K562 (cell line): Measurements from ENCODE around the gene PHYHD1. TPM values are rescaled to one million over a fixed set of nuclear protein-coding genes. Genes with fewer than 3 reads are reported as not detected.
A peak's percentile ranks its signal among the peaks of the same experiment; 100 is the strongest.

ENCODE experiments used
- ATAC-seq: fragments of 200-7000 bp; cut with Tn5 transposase; 3 replicates; pipeline ENCODE4 v1.9.1; 2020; ENCODE audit warnings: moderate library complexity
- BruUV-seq: library from RNA; stranded (reverse); fragments of 400-500 nt; replicated peaks from 2 replicates; lab custom pipeline; 2021; lab: Mats Ljungman, UMichigan
- CTCF ChIA-PET: fragments of 300-600 bp; formaldehyde crosslinking; extraction: SDS; loops from one replicate; lab custom pipeline; 2021; ENCODE audit warnings: low intra/inter-chr PET ratio; lab: Yijun Ruan, JAX
- POLR2A ChIA-PET: fragments of 300-600, 350-650 bp; sonication (Branson Sonifier 250); formaldehyde crosslinking; extraction: SDS; loops from one replicate; lab custom pipeline; 2021; ENCODE audit warnings: antibody characterized with exemption, inconsistent platforms; lab: Yijun Ruan, JAX
- DNase-seq, 4 experiments: peaks; one replicate each; pipeline versions ENCODE4 v3.0.0 to v3.0.0-alpha.2; 2011 to 2018; ENCODE audit warnings: low spot score in 3 of 4, mixed read lengths in 3 of 4; ENCODE audit errors: extremely low read depth in 1 of 4
- FAIRE-seq: peaks from 2 replicates; lab custom pipeline; 2011; peaks lifted over from hg19 to GRCh38; lab: Jason Lieb, UNC
- H2AFZ ChIP-seq: 2 replicates; pipeline ENCODE4 v1.6.0; 2011; ENCODE audit warnings: low read depth, low read length, control low read depth, inconsistent platforms
- H3K27ac ChIP-seq: fragments of 200-600 bp; 3 replicates; pipeline ENCODE4 v1.8.0; 2011; ENCODE audit warnings: low read depth, mild to moderate bottlenecking, control low read depth, inconsistent platforms, low read length, moderate library complexity, mixed read lengths; ENCODE audit errors: extremely low read depth
- H3K27me3 ChIP-seq, 2 experiments: fragments of 300-600 bp in 1 of 2; 2 replicates in 1 of 2; 3 replicates in 1 of 2; pipeline versions ENCODE4 v1.6.0 to v1.8.0; 2011; ENCODE audit warnings: inconsistent platforms in 2 of 2, low read length in 2 of 2, mild to moderate bottlenecking in 1 of 2, mixed read lengths in 1 of 2, moderate library complexity in 1 of 2; ENCODE audit not compliant: control insufficient read depth in 2 of 2, insufficient read depth in 2 of 2
- H3K36me3 ChIP-seq: fragments of 300-600 bp; 3 replicates; pipeline ENCODE4 v1.8.0; 2011; ENCODE audit warnings: mild to moderate bottlenecking, low read length, inconsistent platforms; ENCODE audit not compliant: control insufficient read depth, insufficient read depth
- H3K4me1 ChIP-seq, 2 experiments: fragments of 200-600 bp in 1 of 2; replicated peaks in 1 of 2; 2 replicates in 1 of 2; 3 replicates in 1 of 2; pipeline versions ENCODE4 v1.5.1 to v1.8.0; 2011; ENCODE audit warnings: inconsistent platforms in 2 of 2, low read length in 2 of 2, mild to moderate bottlenecking in 1 of 2, mixed read lengths in 1 of 2, moderate library complexity in 1 of 2; ENCODE audit not compliant: control insufficient read depth in 2 of 2, insufficient read depth in 2 of 2
- H3K4me2 ChIP-seq: 2 replicates; pipeline ENCODE4 v1.6.1; 2011; ENCODE audit warnings: low read length, control low read depth, inconsistent platforms, mixed read lengths; ENCODE audit not compliant: insufficient read depth
- H3K4me3 ChIP-seq: fragments of 200-600 bp; sonication (generic), shearing (Covaris generic); 2 replicates; pipeline ENCODE4 v1.5.1; 2016; ENCODE audit warnings: control low read depth, inconsistent platforms
- H3K79me2 ChIP-seq: fragments of 200-600 bp; 3 replicates; pipeline ENCODE4 v1.8.0; 2011; ENCODE audit warnings: low read length, inconsistent platforms; ENCODE audit not compliant: control insufficient read depth, insufficient read depth
- H3K9ac ChIP-seq, 2 experiments: 2 replicates each; pipeline versions ENCODE4 v1.6.0 to v1.6.1; 2011; ENCODE audit warnings: low read depth in 2 of 2, low read length in 2 of 2, control low read depth in 1 of 2, inconsistent platforms in 1 of 2, mild to moderate bottlenecking in 1 of 2, mixed read lengths in 1 of 2; ENCODE audit not compliant: insufficient read depth in 1 of 2
- H3K9me1 ChIP-seq: one replicate; pipeline ENCODE4 v1.6.0; 2011; ENCODE audit warnings: inconsistent platforms, mild to moderate bottlenecking, low read length, moderate library complexity; ENCODE audit not compliant: control insufficient read depth, insufficient read depth
- H3K9me3 ChIP-seq: replicated peaks from 2 replicates; pipeline ENCODE4 v1.5.1; 2011; ENCODE audit warnings: low read depth, low read length, inconsistent platforms; ENCODE audit not compliant: control insufficient read depth, insufficient read depth
- H4K20me1 ChIP-seq: replicated peaks from 2 replicates; pipeline ENCODE4 v1.6.1; 2011; ENCODE audit warnings: low read length, inconsistent platforms, mixed read lengths; ENCODE audit not compliant: control insufficient read depth, insufficient read depth
- ARID1B ChIP-seq: fragments of 450-650 bp; IDR thresholded peaks from 2 replicates; pipeline ENCODE4 v1.6.1; 2016; ENCODE audit warnings: antibody characterized with exemption, mild to moderate bottlenecking, inconsistent platforms
- CHAMP1 ChIP-seq: fragments of 450-650 bp; IDR thresholded peaks from 2 replicates; pipeline ENCODE4 v1.6.1; 2016; ENCODE audit warnings: mild to moderate bottlenecking
- HBP1 ChIP-seq: fragments of 450-650 bp; formaldehyde crosslinking; IDR thresholded peaks from 2 replicates; pipeline ENCODE4 v1.4.0; 2022; ENCODE audit warnings: missing genetic modification characterization
- HINFP ChIP-seq: fragments of 450-650 bp; conservative IDR thresholded peaks from 2 replicates; pipeline ENCODE4 v1.6.1; 2016; ENCODE audit warnings: missing genetic modification characterization, low read depth, mild to moderate bottlenecking, control low read depth, missing compliant biosample characterization
- LARP7 ChIP-seq: fragments of 450-650 bp; IDR thresholded peaks from 2 replicates; pipeline ENCODE4 v1.6.1; 2016
- U2AF1 ChIP-seq: fragments of 200-400 bp; formaldehyde crosslinking; optimal IDR thresholded peaks from 2 replicates; pipeline ENCODE3; 2017; ENCODE audit warnings: mild to moderate bottlenecking, low read depth, low read length, moderate library complexity
- ZNF444 ChIP-seq: fragments of 250-450 bp; sonication (Bioruptor Pico); IDR thresholded peaks from 2 replicates; pipeline ENCODE4 v1.4.0; 2020; ENCODE audit warnings: mild to moderate bottlenecking, moderate library complexity
- ZNF561 ChIP-seq: fragments of 450-650 bp; formaldehyde crosslinking; conservative IDR thresholded peaks from 2 replicates; pipeline ENCODE4 v1.4.0; 2020; ENCODE audit warnings: mild to moderate bottlenecking, moderate library complexity
- ZNF696 ChIP-seq: fragments of 250-450 bp; sonication (Bioruptor Pico); conservative IDR thresholded peaks from 2 replicates; pipeline ENCODE4 v1.4.0; 2020; ENCODE audit warnings: mild to moderate bottlenecking, moderate library complexity
- WGBS: fragments of 100-300 bp; shearing (Covaris generic); methylation state at CpG from one replicate; pipeline ENCODE4 v1.1.6; 2016; ENCODE audit warnings: low coverage, mixed read lengths; ENCODE audit not compliant: insufficient coverage; ENCODE audit errors: missing lambda C conversion rate; 5-methylcytosine and 5-hydroxymethylcytosine counted together
- in situ Hi-C: fragments of 300-500 bp; cut with MboI; formaldehyde crosslinking; loops from 4 replicates; pipeline ENCODE4 v1.15.0; 2018; ENCODE audit warnings: inconsistent platforms, mixed read lengths
- intact Hi-C: fragments of 100-400 bp; cut with micrococcal nuclease; formaldehyde crosslinking; loops from 2 replicates; pipeline ENCODE4 v1.14.2; 2022
- polyA plus RNA-seq, 8 experiments: library from polyadenylated mRNA; depleted of rRNA in 4 of 8; stranded (reverse) in 5 of 8; unstranded in 3 of 8; fragments of >200 nt; fragmentation: Nextera tagmentation in 2 of 8; fragmentation: Illumina TruSeq in 1 of 8; extraction: Ambion mirVana in 2 of 8; extraction: Trizol in 1 of 8; gene quantifications; 2 replicates each; pipeline versions ENCODE4 v1.2.1 to v1.2.3, GENCODE V29; 2011 to 2014; ENCODE audit warnings: inconsistent platforms in 1 of 8, missing spikeins in 1 of 8
- total RNA-seq, 7 experiments: library from RNA; depleted of rRNA in 6 of 7; stranded (reverse); fragments of >200 nt in 6 of 7; fragmentation: Illumina TruSeq in 2 of 7; extraction: Trizol in 2 of 7; gene quantifications; 2 replicates each; pipeline versions ENCODE4 v1.2.1 to v1.2.3, GENCODE V29; 2011 to 2021; ENCODE audit warnings: low replicate concordance in 1 of 7
- TF ChIP-seq, protein P1 (sequence below): fragments of 250-450 bp; sonication (Bioruptor Pico); IDR thresholded peaks from 2 replicates; pipeline ENCODE4 v1.5.0; 2021

PHYHD1 gene
- total and polyA plus RNA-seq, 9 of the 15 experiments (the other 6 are each of a cell fraction or from before 2014, with no cell fraction given) = 0.36 to 1.3 (median 0.80) TPM

- TF ChIP-seq CHAMP1 = no peak
- TF ChIP-seq LARP7 = no peak
- no peak for TF ChIP-seq ARID1B
- TF ChIP-seq HINFP (tag) = no peak
- TF ChIP-seq ZNF696 (CRISPR knock-in tag) = no peak
These were observed 35.4 kb upstream of the PHYHD1 start (continued) for GRCh38 chr9:128885376-128885775.

DNA sequence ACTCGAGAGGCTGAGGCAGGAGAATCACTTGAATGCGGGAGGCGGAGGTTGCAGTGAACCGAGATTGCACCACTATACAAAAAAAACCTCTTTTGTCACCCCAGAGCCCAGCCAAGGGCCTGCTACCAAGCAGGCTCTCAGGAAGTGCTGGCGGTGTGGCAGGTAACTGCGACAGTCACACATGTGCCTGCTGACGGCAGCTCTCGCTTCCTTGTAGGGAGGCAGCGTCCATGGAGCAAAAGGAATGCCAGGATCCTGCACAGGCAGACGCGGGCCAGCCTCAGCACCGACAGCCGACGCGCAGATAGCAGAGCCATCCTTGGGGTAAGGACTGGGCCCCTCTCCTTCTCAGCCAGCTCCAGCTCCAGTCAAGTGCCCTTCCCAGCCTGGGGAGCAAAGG is 35.0 kb upstream of the PHYHD1 start:
- TF ChIP-seq ZNF561 (CRISPR knock-in tag) (no peak), ZNF444 (CRISPR knock-in tag) (no peak), HBP1 (no peak), U2AF1 (no peak)
- TF ChIP-seq, protein P1, sequence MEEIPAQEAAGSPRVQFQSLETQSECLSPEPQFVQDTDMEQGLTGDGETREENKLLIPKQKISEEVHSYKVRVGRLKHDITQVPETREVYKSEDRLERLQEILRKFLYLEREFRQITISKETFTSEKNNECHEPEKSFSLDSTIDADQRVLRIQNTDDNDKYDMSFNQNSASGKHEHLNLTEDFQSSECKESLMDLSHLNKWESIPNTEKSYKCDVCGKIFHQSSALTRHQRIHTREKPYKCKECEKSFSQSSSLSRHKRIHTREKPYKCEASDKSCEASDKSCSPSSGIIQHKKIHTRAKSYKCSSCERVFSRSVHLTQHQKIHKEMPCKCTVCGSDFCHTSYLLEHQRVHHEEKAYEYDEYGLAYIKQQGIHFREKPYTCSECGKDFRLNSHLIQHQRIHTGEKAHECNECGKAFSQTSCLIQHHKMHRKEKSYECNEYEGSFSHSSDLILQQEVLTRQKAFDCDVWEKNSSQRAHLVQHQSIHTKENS (CRISPR knock-in tag) = no peak
- no peak for FAIRE-seq
- peaks cover 21 to 29% of the 10 kb centered on the region in 2 experiments for H3K4me1 ChIP-seq
- no peak for ATAC-seq
- H3K9ac ChIP-seq = peak overlapping the region in 1 of 2 experiments; percentile 54; a peak in 1 of 4 replicates
- ChIA-PET CTCF (no interaction called here), POLR2A (interaction anchor here (0.7 to 1.0 kb wide), 2 partner anchors 46 to 543 kb away, joined by 4 read pairs; no protein-coding TSS in a partner anchor)
- no peak overlapping the region for H2AFZ ChIP-seq
- in situ Hi-C loops = no loop called here
- peaks cover 10% of the 10 kb centered on the region for H3K9me1 ChIP-seq
- DNase-seq = no peak
- no peaks in the 10 kb centered on the region for H3K27me3 ChIP-seq
- no peak overlapping the region for H3K27ac ChIP-seq
- intact Hi-C loops = no loop called here
- H4K20me1 ChIP-seq = peaks cover 3% of the 10 kb centered on the region; the same call in 1 of the 2 replicates
- 92% methylated on average over 15 of the region's 15 CpGs for WGBS
- no peak overlapping the region for H3K4me3 ChIP-seq
- H3K79me2 ChIP-seq = peaks cover 49% of the 10 kb centered on the region
- no peak overlapping the region; the same call in 1 of the 2 replicates for H3K4me2 ChIP-seq
- no peaks in the 10 kb centered on the region for H3K9me3 ChIP-seq
- peaks cover 48% of the 10 kb centered on the region; the same call in 2 of the 3 replicates for H3K36me3 ChIP-seq
- no TSS peak for BruUV-seq
